Activated gamma-delta T cell (primary cell): ENCODE results near the gene MICAL1.

Experiments
- DNase-seq: peaks from one replicate; lab custom pipeline; 2025; lab: John Stamatoyannopoulos, UW

The MICAL1 gene

GRCh38 chr6:109454496-109455436 is 806 bp downstream of the MICAL1 start:
- DNase-seq = peak; percentile 58

GRCh38 chr6:109453594-109454495 is 1.7 kb downstream of the MICAL1 start:
- DNase-seq = no peak

- no peak for DNase-seq
These were observed 2.4 kb downstream of the MICAL1 start for GRCh38 chr6:109453156-109453555.

- no peak for DNase-seq
These were observed 3.4 kb downstream of the MICAL1 start for GRCh38 chr6:109452181-109452580.

GRCh38 chr6:109451376-109451775 is 4.2 kb downstream of the MICAL1 start:
- DNase-seq = no peak

- DNase-seq = no peak
These were observed 4.8 kb downstream of the MICAL1 start for GRCh38 chr6:109450801-109451200.

- DNase-seq = no peak
These were observed 5.5 kb downstream of the MICAL1 start for GRCh38 chr6:109449795-109450673.

GRCh38 chr6:109449064-109449794 is 6.3 kb downstream of the MICAL1 start:
- DNase-seq = no peak

GRCh38 chr6:109448615-109449014 is 7.0 kb downstream of the MICAL1 start:
- no peak for DNase-seq

GRCh38 chr6:109447878-109448555 is 7.6 kb downstream of the MICAL1 start:
- no peak for DNase-seq

GRCh38 chr6:109447087-109447486 is 8.5 kb downstream of the MICAL1 start:
- no peak for DNase-seq

- DNase-seq = no peak
These were observed 9.0 kb downstream of the MICAL1 start for GRCh38 chr6:109446541-109446940.

- no peak for DNase-seq
These were observed 9.5 kb downstream of the MICAL1 start for GRCh38 chr6:109446072-109446471.

GRCh38 chr6:109445382-109445781 is 10.2 kb downstream of the MICAL1 start:
- DNase-seq = no peak

GRCh38 chr6:109443425-109443950 is 12.1 kb downstream of the MICAL1 start:
- DNase-seq = no peak

GRCh38 chr6:109442393-109442924 is 13.1 kb downstream of the MICAL1 start:
- DNase-seq = no peak

GRCh38 chr6:109441069-109441816 is 14.3 kb downstream of the MICAL1 start:
- peak; percentile 50 for DNase-seq

GRCh38 chr6:109440331-109441068 is 15.1 kb downstream of the MICAL1 start, which contains the start of the genes PPIL6 and SMPD2:
Gene PPIL6 (minus strand): TSS chr6:109440628. CDS start chr6:109440590, 38 bp downstream.
Gene SMPD2 (plus strand): TSS chr6:109440724. CDS start chr6:109441122, 398 bp downstream.
- peak; percentile 76 for DNase-seq
